ENCODE results near the gene ZNF154.
"Not testable (repeated sequence)": the region's sequence is repeated elsewhere in the genome, so short reads cannot be mapped to it uniquely, and the experiment has no call there.

Gene ZNF154

GRCh38 chr19:57708641-57709361 lies at the start of gene ZNF154:
ZNF154 (minus strand) TSS chr19:57709204; CDS start chr19:57708971, 233 bp downstream.
- peak; percentile 37 for DNase-seq (ENCODE audit: low spot score)

DNA sequence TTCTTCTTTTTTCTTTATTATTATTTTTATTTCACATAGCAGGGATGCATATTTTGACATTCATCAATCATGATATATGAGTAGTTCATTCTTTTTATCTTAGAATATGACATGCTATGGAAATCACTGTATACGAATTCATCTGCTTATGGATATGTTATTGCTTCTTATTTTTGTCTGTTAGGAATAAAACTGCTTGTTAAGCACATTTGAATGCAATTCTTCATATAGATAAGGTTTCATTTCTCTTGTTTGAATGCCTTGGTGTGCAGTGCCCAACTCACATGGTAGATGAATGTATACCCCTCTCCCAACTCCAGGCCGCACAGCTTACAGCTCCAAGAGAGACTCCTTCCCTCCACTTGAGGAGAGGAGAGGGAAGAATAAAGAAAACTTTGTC lies 48.9 kb upstream of the ZNF154 start:
- no peak for DNase-seq (ENCODE audit: low spot score)

DNA sequence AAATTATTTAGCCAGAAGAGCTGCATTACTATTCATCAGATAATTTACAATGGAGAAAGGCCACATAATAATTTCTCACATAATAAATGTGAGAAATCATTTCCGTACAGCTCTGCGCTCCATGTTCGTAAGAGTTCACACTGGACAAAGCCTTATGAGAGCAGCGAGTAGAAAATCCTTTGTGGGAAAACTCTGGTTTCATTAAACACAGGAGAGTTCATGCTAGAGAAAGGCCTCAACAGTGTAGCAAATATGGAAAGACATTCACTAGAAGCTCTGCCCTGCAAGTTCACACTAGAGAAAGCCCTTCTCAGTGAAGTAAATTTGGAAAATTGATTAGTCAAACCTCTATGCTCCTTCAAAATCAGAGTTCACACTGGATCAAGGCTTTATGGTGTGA lies 46.0 kb upstream of the ZNF154 start:
- no peak for DNase-seq (ENCODE audit: low spot score)

- no peak for DNase-seq (ENCODE audit: low spot score)
Observed at GRCh38 chr19:57754091-57754673, 45.2 kb upstream of the ZNF154 start.

- DNase-seq (ENCODE audit: low spot score) = no peak
Observed at GRCh38 chr19:57748029-57748428, 39.0 kb upstream of the ZNF154 start.

DNA sequence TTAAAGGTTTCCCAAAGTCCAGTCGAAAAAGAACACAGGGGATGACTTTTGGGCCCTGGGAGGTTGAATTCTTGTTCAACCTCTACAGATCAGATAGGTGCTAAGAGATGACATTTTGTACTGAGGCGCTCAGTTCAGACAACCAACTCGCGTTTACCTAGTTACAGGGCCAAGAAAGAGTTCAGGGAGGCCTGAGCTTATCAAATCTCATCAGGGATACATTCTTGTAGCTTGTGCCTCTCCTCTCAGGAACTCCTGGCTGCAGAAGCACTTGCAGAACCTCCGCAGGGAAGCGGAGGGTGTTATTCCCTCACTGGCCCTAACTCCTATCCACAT lies 38.4 kb upstream of the ZNF154 start:
- no peak for DNase-seq (ENCODE audit: low spot score)

- peak; percentile 91 for DNase-seq (ENCODE audit: low spot score)
Observed at GRCh38 chr19:57746580-57747471, 37.8 kb upstream of the ZNF154 start, which contains the start of gene ZNF776. ZNF776 (plus strand) TSS chr19:57746815; CDS start chr19:57747059, 244 bp downstream.

DNA sequence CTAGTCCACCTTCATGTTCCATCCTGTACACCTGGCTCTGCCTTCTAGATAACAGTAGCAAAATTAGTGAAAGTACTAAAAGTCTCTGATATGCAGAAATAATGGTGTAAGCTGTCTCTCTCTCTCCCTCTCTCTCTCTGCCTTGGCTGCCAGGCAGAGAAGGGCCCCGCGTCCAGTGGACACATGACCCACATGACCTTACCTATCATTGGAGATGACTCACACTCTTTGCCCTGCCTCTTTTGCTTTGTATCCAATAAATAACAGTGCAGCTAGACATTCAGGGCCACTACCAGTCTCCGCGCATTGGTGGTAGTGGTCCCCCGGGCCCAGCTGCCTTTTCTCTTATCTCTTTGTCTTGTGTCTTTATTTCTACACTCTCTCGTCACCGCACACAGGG lies 29.8 kb upstream of the ZNF154 start:
- not testable (repeated sequence) for DNase-seq (ENCODE audit: low spot score)

DNA sequence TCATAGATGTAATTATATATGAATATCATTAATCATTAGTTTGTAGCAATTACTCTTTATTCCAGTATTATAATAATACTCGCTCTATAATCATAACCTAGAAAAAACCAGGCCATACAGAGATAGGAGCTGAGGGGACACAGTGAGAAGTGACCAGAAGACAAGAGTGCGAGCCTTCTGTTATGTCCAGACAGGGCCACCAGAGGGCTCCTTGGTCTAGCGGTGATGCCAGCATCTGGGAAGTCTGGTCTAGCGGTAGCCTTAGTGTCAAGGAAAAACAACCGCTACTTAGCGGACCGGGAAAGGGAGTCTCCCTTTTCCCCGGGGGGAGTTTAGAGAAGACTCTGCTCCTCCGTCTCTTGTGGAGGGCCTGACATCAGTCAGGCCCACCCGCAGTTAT lies 29.3 kb upstream of the ZNF154 start:
- DNase-seq (ENCODE audit: low spot score) = not testable (repeated sequence)

DNA sequence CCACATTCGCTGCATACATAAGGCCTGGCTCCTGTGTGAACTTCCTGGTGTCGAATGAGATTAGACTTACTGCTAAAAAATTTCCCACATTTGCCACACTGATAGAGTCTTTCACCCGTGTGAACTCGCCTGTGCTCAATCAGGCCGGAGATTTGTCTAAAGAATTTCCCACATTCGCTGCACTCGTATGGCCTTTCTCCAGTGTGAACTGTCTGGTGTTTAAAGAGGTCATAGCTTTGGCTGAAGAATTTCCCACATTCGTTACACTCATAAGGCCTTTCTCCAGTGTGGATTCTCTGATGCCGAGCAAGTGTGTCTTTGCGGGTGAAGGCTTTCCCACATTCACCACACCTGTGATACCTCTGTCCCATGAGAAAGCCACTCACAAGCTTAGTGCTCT lies 11.9 kb upstream of the ZNF154 start:
- DNase-seq (ENCODE audit: low spot score) = no peak

DNA sequence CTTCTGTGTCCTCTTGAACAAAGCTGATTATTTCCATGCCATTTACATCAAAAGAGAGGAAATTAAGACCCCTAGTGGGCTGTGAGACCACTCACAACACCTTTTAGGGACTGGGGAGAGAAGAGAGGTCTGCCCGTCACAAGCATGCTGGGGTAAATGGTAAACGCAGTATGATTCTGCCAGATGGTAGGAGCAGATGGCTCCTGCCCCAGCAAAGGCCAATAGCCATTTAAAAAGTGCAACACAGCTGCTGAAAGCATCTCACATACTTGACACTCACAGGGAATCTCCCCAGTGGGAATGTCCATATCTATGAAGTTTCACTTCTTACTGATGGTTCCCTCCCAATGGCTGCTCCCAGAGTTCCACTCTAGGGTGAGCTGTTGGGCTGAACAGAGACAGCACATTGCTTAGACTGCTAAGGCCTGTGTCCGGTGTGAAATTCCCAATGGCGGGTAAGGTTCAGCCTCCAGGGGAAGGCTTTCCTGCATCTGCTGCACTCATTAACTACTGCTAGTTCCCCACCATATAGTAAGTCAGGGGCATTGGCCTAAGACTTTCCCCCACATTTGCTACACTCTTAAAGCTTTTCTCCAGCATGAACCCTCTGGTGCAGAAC lies 11.0 kb upstream of the ZNF154 start:
- DNase-seq (ENCODE audit: low spot score) = no peak

DNA sequence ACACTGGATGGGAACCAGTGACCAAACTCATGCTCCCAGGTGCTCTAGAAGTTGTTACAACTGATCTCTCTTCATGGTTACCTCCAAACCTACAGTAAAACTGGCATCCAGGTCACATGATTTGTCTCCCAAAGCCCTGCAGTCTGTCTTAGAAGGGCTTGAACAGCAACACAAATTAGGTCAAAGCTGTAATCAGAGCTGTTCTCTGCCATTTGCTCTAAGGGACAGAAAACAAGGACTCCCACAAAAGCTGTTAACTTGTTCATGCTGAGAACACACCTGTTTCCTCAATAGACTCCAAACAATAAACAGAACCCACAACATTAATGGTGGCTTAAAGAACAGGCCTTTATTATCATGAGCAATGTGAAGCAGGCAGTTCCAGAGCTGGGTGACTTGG lies 10.4 kb upstream of the ZNF154 start:
- DNase-seq (ENCODE audit: low spot score) = no peak

DNA sequence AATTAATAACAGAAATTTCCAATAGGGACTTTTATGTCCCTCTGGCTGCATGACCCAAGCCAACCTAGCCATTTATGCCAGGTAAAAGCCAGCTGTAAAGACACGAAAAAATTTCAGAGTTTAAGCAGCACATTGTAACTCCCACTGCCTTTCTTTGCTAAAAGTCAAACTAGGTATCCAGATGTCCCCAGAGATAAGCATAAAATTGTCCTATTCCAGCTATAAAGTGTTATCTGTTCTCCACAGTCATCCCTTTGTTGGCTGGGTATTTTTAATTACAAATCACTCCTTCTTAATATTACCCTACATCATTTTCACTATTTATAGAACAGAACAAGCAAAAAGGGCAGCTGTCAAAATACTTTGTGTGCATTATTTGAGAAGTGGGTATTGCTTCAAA lies 3.2 kb upstream of the ZNF154 start:
- no peak for DNase-seq (ENCODE audit: low spot score)

DNA sequence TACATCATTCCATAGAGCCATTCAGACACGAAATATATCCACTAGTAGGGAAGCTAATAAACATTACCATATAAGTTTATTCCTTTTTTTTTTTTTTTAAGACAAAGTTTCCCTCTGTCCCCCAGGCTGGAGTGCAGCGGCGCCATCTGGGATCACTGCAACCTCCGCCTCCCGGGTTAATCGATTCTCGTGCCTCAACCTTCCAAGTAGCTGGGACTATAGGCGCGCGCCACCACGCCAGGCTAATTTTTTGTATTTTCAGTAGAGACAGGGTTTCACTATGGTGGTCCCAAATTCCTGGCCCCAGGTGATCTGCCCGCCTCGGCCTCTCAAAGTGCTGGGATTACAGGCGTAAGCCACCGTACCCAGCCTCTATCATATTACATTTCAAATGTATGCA lies 612 bp upstream of the ZNF154 start:
- DNase-seq (ENCODE audit: low spot score) = no peak

- DNase-seq (ENCODE audit: low spot score) = no peak
Observed at GRCh38 chr19:57706346-57706745, 2.7 kb downstream of the ZNF154 start.

GRCh38 chr19:57701625-57702024 lies 7.4 kb downstream of the ZNF154 start:
- no peak for DNase-seq (ENCODE audit: low spot score)

GRCh38 chr19:57689750-57690149 lies 19.3 kb downstream of the ZNF154 start:
- no peak for DNase-seq (ENCODE audit: low spot score)

DNA sequence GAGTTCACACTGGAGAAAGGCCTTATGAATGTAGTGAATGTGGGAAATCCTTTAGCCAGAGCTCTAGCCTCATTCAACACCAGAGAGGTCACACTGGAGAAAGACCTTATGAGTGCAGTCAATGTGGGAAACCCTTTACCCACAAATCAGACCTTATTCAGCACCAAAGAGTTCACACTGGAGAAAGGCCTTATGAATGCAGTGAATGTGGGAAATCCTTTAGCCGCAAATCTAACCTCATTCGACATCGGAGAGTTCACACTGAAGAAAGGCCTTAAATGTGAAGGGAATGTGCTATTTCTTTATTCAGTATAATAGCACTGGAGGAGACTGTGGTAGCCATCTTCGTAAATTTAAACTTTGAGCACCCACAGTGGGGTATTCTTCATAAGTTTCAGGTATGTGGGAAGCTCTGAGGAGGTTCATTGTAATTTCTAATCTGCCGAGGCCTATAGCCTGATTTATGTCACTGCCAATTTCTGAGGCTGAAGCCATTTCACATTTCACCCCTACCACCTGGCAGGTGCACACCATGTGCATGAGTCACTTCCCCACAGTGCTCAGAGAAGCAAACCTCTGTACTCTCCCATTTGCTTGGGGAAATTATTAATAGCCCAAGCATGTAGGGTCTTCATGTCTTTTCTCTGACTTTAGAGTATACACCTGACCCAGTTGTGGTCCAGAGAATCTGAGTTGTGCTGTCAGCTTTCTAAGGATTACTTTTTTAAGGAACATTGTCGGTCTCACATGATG lies 20.8 kb downstream of the ZNF154 start:
- DNase-seq (ENCODE audit: low spot score) = no peak

DNA sequence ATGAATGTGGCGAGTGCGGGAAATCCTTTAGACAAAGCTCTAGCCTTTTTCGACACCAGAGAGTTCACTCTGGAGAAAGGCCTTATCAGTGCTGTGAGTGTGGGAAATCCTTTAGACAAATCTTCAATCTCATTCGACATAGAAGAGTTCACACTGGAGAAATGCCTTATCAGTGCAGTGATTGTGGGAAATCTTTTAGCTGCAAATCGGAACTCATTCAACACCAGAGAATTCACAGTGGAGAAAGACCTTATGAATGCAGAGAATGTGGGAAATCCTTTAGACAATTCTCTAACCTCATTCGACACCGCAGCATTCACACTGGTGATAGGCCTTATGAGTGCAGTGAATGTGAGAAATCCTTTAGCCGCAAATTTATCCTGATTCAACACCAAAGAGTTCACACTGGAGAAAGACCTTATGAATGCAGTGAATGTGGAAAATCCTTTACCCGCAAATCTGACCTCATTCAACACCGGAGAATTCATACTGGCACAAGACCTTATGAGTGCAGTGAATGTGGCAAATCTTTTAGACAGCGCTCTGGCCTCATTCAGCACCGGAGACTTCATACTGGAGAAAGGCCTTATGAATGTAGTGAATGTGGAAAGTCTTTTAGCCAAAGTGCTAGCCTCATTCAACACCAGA lies 21.5 kb downstream of the ZNF154 start:
- no peak for DNase-seq (ENCODE audit: low spot score)

DNA sequence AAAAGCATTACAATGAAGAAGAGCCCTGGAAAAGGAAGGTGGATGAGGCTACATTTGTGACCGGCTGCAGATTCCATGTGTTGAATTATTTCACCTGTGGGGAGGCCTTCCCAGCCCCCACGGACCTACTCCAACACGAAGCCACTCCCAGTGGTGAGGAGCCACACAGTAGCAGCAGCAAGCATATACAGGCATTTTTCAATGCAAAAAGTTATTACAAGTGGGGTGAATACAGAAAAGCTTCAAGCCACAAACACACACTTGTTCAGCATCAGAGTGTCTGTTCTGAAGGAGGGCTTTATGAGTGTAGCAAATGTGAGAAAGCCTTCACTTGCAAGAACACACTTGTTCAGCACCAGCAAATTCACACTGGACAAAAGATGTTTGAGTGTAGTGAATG lies 22.3 kb downstream of the ZNF154 start:
- DNase-seq (ENCODE audit: low spot score) = no peak

DNA sequence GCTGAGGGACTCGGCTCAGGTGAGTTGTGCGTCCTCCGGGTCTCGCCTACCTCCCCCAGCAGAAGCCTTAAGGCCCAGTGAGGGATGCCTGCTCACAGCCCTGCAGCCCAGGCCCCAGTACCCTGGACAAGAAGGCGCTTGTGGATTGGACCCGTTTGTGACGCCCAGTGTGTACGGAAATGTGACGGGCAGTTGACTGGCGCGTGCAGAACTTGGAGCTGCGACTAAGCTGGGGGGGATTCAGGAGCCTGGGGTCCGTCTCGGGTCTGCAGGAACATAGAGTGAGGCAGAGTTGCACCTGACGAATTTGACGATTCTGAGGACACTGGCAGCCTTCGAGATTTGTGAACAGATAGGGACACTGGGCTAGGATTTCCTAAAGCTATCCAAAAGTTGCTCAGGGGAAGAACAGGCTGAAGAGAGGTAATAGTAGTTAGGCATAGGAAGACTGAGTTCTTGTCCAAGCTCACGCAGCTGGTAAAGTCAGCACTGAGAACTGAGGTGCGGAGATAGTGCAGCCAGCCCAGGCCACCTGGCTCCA lies 26.7 kb downstream of the ZNF154 start:
- DNase-seq (ENCODE audit: low spot score) = no peak

Data from globus pallidus (tissue), 1 donor.